Ovary (tissue), 3 donors: ENCODE data around the gene TMTC2.

Experiments used
- CTCF ChIP-seq, 3 donors: fragments of 450-650 bp in 2 of 3; fragments of 200-600 bp in 1 of 3; IDR thresholded peaks; one replicate each; pipeline versions ENCODE4 v1.5.1 to v1.8.0; 2016 to 2022; ENCODE audit warnings: antibody characterized with exemption in 3 of 3, mild to moderate bottlenecking in 1 of 3
- EP300 ChIP-seq: sonication (generic); formaldehyde crosslinking; IDR thresholded peaks from one replicate; pipeline ENCODE4 v1.6.1; 2017; ENCODE audit warnings: antibody characterized with exemption
- donor health status: DM: no; HTN: no; CAD: no.

DNA sequence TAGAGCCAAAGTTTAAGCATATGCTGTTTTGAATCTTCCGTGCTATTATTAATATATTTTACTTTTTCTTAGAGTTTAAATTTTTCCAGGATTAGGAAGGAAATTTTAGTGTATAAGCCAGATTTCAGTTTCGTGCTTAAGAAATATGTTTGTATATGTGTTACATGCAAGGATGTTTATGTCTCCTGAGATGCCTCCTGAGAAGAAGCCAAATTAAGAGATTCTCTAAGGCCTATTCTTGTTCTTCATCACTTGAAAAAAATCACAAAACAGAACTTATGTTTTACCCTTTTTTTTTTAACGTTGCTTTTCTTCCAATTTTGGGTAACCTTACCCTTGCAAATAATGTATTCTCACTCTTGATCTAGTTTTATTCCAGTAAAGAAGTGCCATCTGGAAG is 412.7 kb downstream of the TMTC2 start:
- TF ChIP-seq CTCF (IDR thresholded peaks at IDR 0.05) (no peak), EP300 (no peak)
